Right lobe of liver (tissue), 4 donors: ENCODE results near the gene KRCC1.
"Not testable (repeated sequence)": the region's sequence is repeated elsewhere in the genome, so short reads cannot be mapped to it uniquely, and the experiment has no call there.

Source experiments
- CTCF ChIP-seq, 4 donors: fragments of 200-600 bp in 3 of 4; fragments of 450-650 bp in 1 of 4; IDR thresholded peaks; one replicate each; pipeline versions ENCODE4 v1.5.1 to v1.8.0; 2016 to 2022; ENCODE audit warnings: antibody characterized with exemption in 4 of 4, mild to moderate bottlenecking in 2 of 4
- POLR2A ChIP-seq: fragments of 450-650 bp; IDR thresholded peaks from one replicate; pipeline ENCODE4 v1.6.1; 2017; ENCODE audit warnings: antibody characterized with exemption, mild to moderate bottlenecking
- donor health status: DM: no; HTN: no; CAD: no.
- donor health status: DM: no; HTN: no; CAD: no.
- donor health status: DM: no; HTN: yes; CAD: no.

- not testable (repeated sequence) for TF ChIP-seq CTCF (IDR thresholded peaks at IDR 0.05); POLR2A
Measured at GRCh38 chr2:87992569-87992968, 63.0 kb downstream of the KRCC1 start.
